Suppressor macrophage treated with lipopolysaccharide for 1 hour (primary cell): Measurements from ENCODE around the gene TRIM65.
A peak's percentile ranks its signal among the peaks of the same experiment; 100 is the strongest.

ENCODE experiments used
- DNase-seq, 3 donors: peaks; one replicate each; pipeline ENCODE4 v3.0.0-alpha.2; 2020 to 2022

The TRIM65 gene

GRCh38 chr17:75917141-75917916 lies 20.6 kb upstream of the TRIM65 start:
- no peak for DNase-seq

GRCh38 chr17:75915268-75915667 lies 18.5 kb upstream of the TRIM65 start:
- DNase-seq = no peak

- DNase-seq = no peak
These were observed 18.0 kb upstream of the TRIM65 start for GRCh38 chr17:75914643-75915267.

GRCh38 chr17:75913537-75914210 lies 16.9 kb upstream of the TRIM65 start:
- no peak for DNase-seq

- DNase-seq = no peak
These were observed 13.9 kb upstream of the TRIM65 start for GRCh38 chr17:75910699-75911098.

GRCh38 chr17:75909812-75910274 lies 13.1 kb upstream of the TRIM65 start:
- DNase-seq = no peak

GRCh38 chr17:75909051-75909811 lies 12.5 kb upstream of the TRIM65 start:
- DNase-seq = no peak

- DNase-seq = no peak
These were observed 11.4 kb upstream of the TRIM65 start for GRCh38 chr17:75908201-75908600.

GRCh38 chr17:75906143-75906884 lies 9.6 kb upstream of the TRIM65 start:
- DNase-seq = no peak

- peak; percentile 86 to 95 (median 90) for DNase-seq
These were observed 8.2 kb upstream of the TRIM65 start, which contains the start of gene MRPL38 for GRCh38 chr17:75904749-75905521. MRPL38 (minus strand) TSS chr17:75904884; CDS start chr17:75904875, 9 bp downstream.

- DNase-seq = no peak
These were observed 5.7 kb upstream of the TRIM65 start for GRCh38 chr17:75902406-75902805.

- DNase-seq = no peak
These were observed 5.0 kb upstream of the TRIM65 start for GRCh38 chr17:75901727-75902126.

- DNase-seq = no peak
These were observed 4.2 kb upstream of the TRIM65 start for GRCh38 chr17:75900691-75901533.

GRCh38 chr17:75899767-75900468 lies 3.2 kb upstream of the TRIM65 start:
- no peak for DNase-seq

GRCh38 chr17:75899353-75899752 lies 2.6 kb upstream of the TRIM65 start:
- DNase-seq = no peak

- no peak for DNase-seq
These were observed 2.0 kb upstream of the TRIM65 start for GRCh38 chr17:75898791-75899190.

GRCh38 chr17:75898065-75898464 lies 1.3 kb upstream of the TRIM65 start:
- no peak for DNase-seq

GRCh38 chr17:75897160-75898019 lies 639 bp upstream of the TRIM65 start:
- no peak for DNase-seq
